Glutamatergic neuron (in vitro differentiated cells): ENCODE results near the gene RCOR1. TPM values are rescaled to one million over a fixed set of nuclear protein-coding genes. Genes with fewer than 3 reads are reported as not detected.

Source experiments
- DNase-seq: peaks from one replicate; pipeline ENCODE4 v3.0.0; 2022
- H3K27ac Mint-ChIP-seq: one replicate; pipeline ENCODE4 v1.8.0; 2020; ENCODE audit warnings: mild to moderate bottlenecking, mixed read lengths, inconsistent platforms; ENCODE audit not compliant: unreplicated experiment
- H3K27me3 Mint-ChIP-seq: one replicate; pipeline ENCODE4 v1.8.0; 2020; ENCODE audit warnings: mild to moderate bottlenecking, moderate library complexity, mixed read lengths, inconsistent platforms; ENCODE audit not compliant: unreplicated experiment
- H3K36me3 Mint-ChIP-seq: one replicate; pipeline ENCODE4 v1.8.0; 2020; ENCODE audit warnings: mild to moderate bottlenecking, mixed read lengths, inconsistent platforms; ENCODE audit not compliant: unreplicated experiment
- H3K4me1 Mint-ChIP-seq: one replicate; pipeline ENCODE4 v1.8.0; 2020; ENCODE audit warnings: mild to moderate bottlenecking, low read depth, mixed read lengths, inconsistent platforms; ENCODE audit not compliant: unreplicated experiment
- H3K4me3 Mint-ChIP-seq: one replicate; pipeline ENCODE4 v1.8.0; 2020; ENCODE audit warnings: mild to moderate bottlenecking, mixed read lengths, inconsistent platforms; ENCODE audit not compliant: unreplicated experiment
- H3K9me3 Mint-ChIP-seq: one replicate; pipeline ENCODE4 v1.8.0; 2020; ENCODE audit warnings: mild to moderate bottlenecking, moderate library complexity, mixed read lengths, inconsistent platforms; ENCODE audit not compliant: unreplicated experiment
- CTCF ChIP-seq: fragments of 200-600 bp; sonication (generic); IDR thresholded peaks from one replicate; pipeline ENCODE4 v1.5.0; 2021; ENCODE audit not compliant: partially characterized antibody, unreplicated experiment
- total RNA-seq: library from RNA; stranded (reverse); fragmentation: NEBNext Ultra II Directional; extraction: Animal tissue kit (Norgen Biotek cat#: 25700); gene quantifications from one replicate; pipeline ENCODE4 v1.2.1, GENCODE V29; 2021; ENCODE audit not compliant: unreplicated experiment

Gene RCOR1
- total RNA-seq, 1 donor from 2014 or later: 14.3 TPM

- peaks cover 4% of the 10 kb centered on the region for H3K9me3 Mint-ChIP-seq
- no peak overlapping the region for H3K27ac Mint-ChIP-seq
- peaks cover 2% of the 10 kb centered on the region for H3K4me1 Mint-ChIP-seq
- no peaks in the 10 kb centered on the region for H3K36me3 Mint-ChIP-seq
- no peak overlapping the region for H3K4me3 Mint-ChIP-seq
- TF ChIP-seq CTCF: no peak
- DNase-seq: no peak
- H3K27me3 Mint-ChIP-seq: peaks cover 6% of the 10 kb centered on the region
Observed at GRCh38 chr14:102729268-102729667, 136.8 kb downstream of the RCOR1 start.

- TF ChIP-seq CTCF: no peak
- no peak for DNase-seq
- Mint-ChIP-seq H3K27ac (no peak overlapping the region), H3K27me3 (peaks cover 6% of the 10 kb centered on the region), H3K4me1 (peaks cover 2% of the 10 kb centered on the region), H3K9me3 (peaks cover 4% of the 10 kb centered on the region), H3K36me3 (no peaks in the 10 kb centered on the region), H3K4me3 (no peak overlapping the region)
Observed at GRCh38 chr14:102729825-102730224, 137.4 kb downstream of the RCOR1 start.

GRCh38 chr14:102731101-102731870, 138.8 kb downstream of the RCOR1 start:
- no peaks in the 10 kb centered on the region for H3K36me3 Mint-ChIP-seq
- H3K27ac Mint-ChIP-seq: no peak overlapping the region
- H3K4me1 Mint-ChIP-seq: peaks cover 2% of the 10 kb centered on the region
- TF ChIP-seq CTCF: no peak
- H3K27me3 Mint-ChIP-seq: peaks cover 4% of the 10 kb centered on the region
- no peak overlapping the region for H3K4me3 Mint-ChIP-seq
- DNase-seq: no peak
- no peaks in the 10 kb centered on the region for H3K9me3 Mint-ChIP-seq

GRCh38 chr14:102731871-102732800, 139.7 kb downstream of the RCOR1 start:
- Mint-ChIP-seq H3K4me1 (peaks cover 2% of the 10 kb centered on the region), H3K27ac (no peak overlapping the region), H3K4me3 (no peak overlapping the region), H3K36me3 (no peaks in the 10 kb centered on the region), H3K9me3 (no peaks in the 10 kb centered on the region), H3K27me3 (peaks cover 4% of the 10 kb centered on the region)
- no peak for DNase-seq
- TF ChIP-seq CTCF: no peak

- Mint-ChIP-seq H3K9me3 (no peaks in the 10 kb centered on the region), H3K4me3 (peak overlapping the region; percentile 42), H3K27me3 (peaks cover 4% of the 10 kb centered on the region), H3K4me1 (peaks cover 2% of the 10 kb centered on the region), H3K36me3 (no peaks in the 10 kb centered on the region), H3K27ac (no peak overlapping the region)
- TF ChIP-seq CTCF: no peak
- no peak for DNase-seq
Observed at GRCh38 chr14:102732924-102733323, 140.5 kb downstream of the RCOR1 start.
